HFFc6 (cell line): Measurements from ENCODE around the gene ANKRD9. TPM values are rescaled to one million over a fixed set of nuclear protein-coding genes. Genes with fewer than 3 reads are reported as not detected.

Source experiments
- DNase-seq: peaks from one replicate; pipeline ENCODE4 v3.0.0-alpha.2; 2018
- H3K27ac Mint-ChIP-seq: 2 replicates; pipeline ENCODE4 v1.8.0; 2020; ENCODE audit warnings: mild to moderate bottlenecking, mixed read lengths
- H3K27me3 Mint-ChIP-seq: 2 replicates; pipeline ENCODE4 v1.8.0; 2021; ENCODE audit warnings: mild to moderate bottlenecking, moderate library complexity, mixed read lengths; ENCODE audit not compliant: insufficient read depth
- H3K36me3 Mint-ChIP-seq: 2 replicates; pipeline ENCODE4 v1.8.0; 2021; ENCODE audit warnings: low read depth, mixed read lengths
- H3K4me1 Mint-ChIP-seq: 2 replicates; pipeline ENCODE4 v1.8.0; 2020; ENCODE audit warnings: low read depth, mixed read lengths
- H3K4me3 Mint-ChIP-seq: 2 replicates; pipeline ENCODE4 v1.8.0; 2020; ENCODE audit warnings: mild to moderate bottlenecking, moderate library complexity, mixed read lengths
- H3K9me3 Mint-ChIP-seq: 2 replicates; pipeline ENCODE4 v1.8.0; 2020; ENCODE audit warnings: mild to moderate bottlenecking, mixed read lengths
- CTCF ChIP-seq: fragments of 200-600 bp; sonication (generic); IDR thresholded peaks from 2 replicates; pipeline ENCODE4 v1.5.0; 2021; ENCODE audit warnings: antibody characterized with exemption, mild to moderate bottlenecking
- total RNA-seq, 6 experiments: library from RNA; stranded (reverse); fragmentation: NEBNext Ultra II Directional; extraction: Animal tissue kit (Norgen Biotek cat#: 25700); gene quantifications; 2 replicates in 1 of 6; 3 replicates in 5 of 6; pipeline ENCODE4 v1.2.3, GENCODE V29; 2021

ANKRD9 gene
- total RNA-seq, 6 experiments from 2014 or later: 13.4 to 18.0 (median 15.6) TPM

DNA sequence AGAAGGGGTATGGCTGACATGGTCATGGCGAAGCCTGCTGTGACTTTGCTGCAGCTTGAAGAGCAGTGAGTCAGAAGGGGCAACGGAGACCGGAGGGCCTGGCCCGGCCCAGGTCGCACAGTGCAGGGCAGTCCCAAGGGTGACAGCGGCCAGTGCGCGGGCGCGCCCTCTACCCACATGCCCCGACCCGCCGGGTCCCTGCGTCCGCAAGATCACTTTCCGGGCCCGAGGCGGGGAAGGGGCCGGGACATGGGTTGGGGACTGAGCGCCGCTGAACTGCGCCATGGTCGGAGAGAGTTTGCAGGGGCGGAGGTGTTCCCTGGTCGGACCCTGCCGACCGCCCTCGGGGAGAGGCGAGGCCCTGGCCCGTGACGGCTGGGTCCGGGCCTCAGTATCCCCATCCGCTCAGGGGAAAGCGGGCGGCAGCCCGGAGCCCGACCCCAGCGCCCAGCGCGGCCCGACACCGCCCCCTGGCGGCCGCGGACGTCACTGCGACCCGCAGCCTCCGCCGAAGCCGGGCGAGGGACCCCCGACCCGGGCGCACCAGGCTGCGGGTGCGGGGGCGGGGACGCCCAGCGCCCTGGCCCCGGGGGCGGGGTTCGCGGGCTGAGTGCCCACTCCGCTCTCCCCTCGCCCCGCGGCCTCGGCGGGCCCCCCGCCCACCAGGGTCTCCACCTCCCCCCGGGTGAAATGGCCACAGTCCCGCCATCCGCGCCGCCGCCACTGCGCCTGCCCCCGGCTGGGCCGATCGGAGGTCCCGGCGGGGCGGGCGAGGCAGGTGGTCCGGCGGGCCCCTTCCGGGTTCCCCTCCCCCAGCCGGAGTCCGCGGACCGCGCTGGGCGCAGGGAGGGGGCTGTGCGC is 7.2 kb upstream of the ANKRD9 start:
- peak; percentile 93 for TF ChIP-seq CTCF
- no peaks in the 10 kb centered on the region for H3K36me3 Mint-ChIP-seq
- peak overlapping the region; percentile 89 for H3K4me3 Mint-ChIP-seq
- peaks cover 1% of the 10 kb centered on the region; the same call in 1 of the 2 replicates for H3K27me3 Mint-ChIP-seq
- DNase-seq: no peak
- peaks cover 5% of the 10 kb centered on the region for H3K4me1 Mint-ChIP-seq
- H3K27ac Mint-ChIP-seq: peak overlapping the region; percentile 74
- no peaks in the 10 kb centered on the region for H3K9me3 Mint-ChIP-seq

- Mint-ChIP-seq H3K27me3 (peaks cover 1% of the 10 kb centered on the region; the same call in 1 of the 2 replicates), H3K4me3 (no peak overlapping the region), H3K27ac (no peak overlapping the region), H3K9me3 (no peaks in the 10 kb centered on the region), H3K4me1 (peaks cover 5% of the 10 kb centered on the region), H3K36me3 (no peaks in the 10 kb centered on the region)
- no peak for TF ChIP-seq CTCF
- DNase-seq: no peak
Observed at GRCh38 chr14:102514987-102515733, 5.6 kb upstream of the ANKRD9 start.

DNA sequence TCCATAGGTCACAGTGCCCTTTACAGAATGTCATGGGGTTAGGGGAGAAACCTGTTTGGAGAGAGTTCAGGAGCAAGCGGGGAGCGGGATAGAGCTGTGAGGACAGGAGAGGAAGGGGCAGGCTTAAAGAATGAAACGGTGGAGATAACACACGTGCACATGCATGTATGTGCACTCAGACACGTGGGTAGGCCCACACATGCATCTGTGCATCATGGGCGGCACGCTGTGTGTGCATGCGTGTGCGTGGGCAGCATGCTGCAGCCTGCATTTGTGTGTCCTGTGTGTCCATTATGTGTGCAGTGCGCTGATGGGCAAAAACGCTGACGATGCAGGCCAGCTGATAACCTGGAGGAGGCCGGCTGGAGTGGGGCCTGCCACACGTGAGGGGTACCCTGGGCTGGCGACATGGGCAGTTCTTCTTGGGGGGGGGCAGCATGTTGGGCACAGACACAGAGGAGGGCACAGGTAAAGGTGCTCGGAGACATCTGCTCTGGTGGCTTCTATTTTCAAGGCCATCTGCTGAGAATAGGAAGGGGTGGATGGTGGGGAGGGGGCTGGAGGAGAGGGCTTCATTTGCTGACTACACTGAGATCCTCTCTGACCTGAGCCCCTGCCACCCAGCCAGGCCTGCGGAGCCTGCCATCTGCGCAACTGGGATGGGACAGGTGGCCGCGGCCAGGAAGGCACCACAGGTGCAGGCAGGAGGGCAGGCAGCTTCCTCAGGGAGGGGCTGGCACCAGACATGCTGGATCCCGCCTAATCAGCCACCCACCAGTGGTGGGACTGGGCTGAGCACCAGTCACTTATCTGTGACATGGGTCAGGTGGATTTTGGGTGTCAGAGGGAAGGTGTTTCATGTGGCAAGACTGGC is 4.6 kb upstream of the ANKRD9 start:
- Mint-ChIP-seq H3K4me1 (peaks cover 5% of the 10 kb centered on the region), H3K36me3 (no peaks in the 10 kb centered on the region), H3K27ac (no peak overlapping the region), H3K9me3 (no peaks in the 10 kb centered on the region), H3K4me3 (no peak overlapping the region), H3K27me3 (peaks cover 1% of the 10 kb centered on the region; the same call in 1 of the 2 replicates)
- DNase-seq: no peak
- no peak for TF ChIP-seq CTCF

GRCh38 chr14:102512793-102513300 is 3.3 kb upstream of the ANKRD9 start:
- Mint-ChIP-seq H3K4me1 (peaks cover 5% of the 10 kb centered on the region), H3K27me3 (peaks cover 4% of the 10 kb centered on the region), H3K27ac (no peak overlapping the region), H3K36me3 (peaks cover 4% of the 10 kb centered on the region; the same call in 1 of the 2 replicates), H3K4me3 (no peak overlapping the region), H3K9me3 (no peaks in the 10 kb centered on the region)
- DNase-seq: no peak
- no peak for TF ChIP-seq CTCF

DNA sequence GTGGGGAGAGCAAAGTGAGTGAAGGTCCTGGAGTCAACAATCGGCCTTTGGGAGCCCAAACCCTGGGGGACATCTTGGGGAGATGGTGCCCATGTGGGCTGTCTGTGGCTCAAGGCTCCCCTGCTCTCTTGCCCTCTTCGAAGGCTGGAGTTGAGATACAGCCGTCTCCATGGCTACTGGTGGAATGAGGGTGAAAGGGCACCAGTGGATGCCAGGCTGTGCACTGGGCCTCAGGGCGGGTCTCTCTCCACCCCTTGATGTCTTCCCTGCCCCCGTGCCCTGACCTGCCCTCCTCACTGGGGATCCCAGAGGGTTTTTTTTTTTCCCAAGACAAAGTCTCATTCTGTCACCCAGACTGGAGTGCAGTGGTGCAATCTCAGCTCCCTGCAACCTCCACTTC is 2.0 kb upstream of the ANKRD9 start:
- H3K4me3 Mint-ChIP-seq: no peak overlapping the region
- H3K36me3 Mint-ChIP-seq: peaks cover 5% of the 10 kb centered on the region; the same call in 1 of the 2 replicates
- no peak for DNase-seq
- no peak for TF ChIP-seq CTCF
- H3K27ac Mint-ChIP-seq: no peak overlapping the region
- no peaks in the 10 kb centered on the region for H3K9me3 Mint-ChIP-seq
- peaks cover 4% of the 10 kb centered on the region for H3K27me3 Mint-ChIP-seq
- H3K4me1 Mint-ChIP-seq: peaks cover 5% of the 10 kb centered on the region
